Activated T-cell treated with anti-CD3 and anti-CD28 coated beads, Interleukin-2, amount 50 U/mL, for 4 hours (primary cell): Measurements from ENCODE around the gene CHRM4. TPM values are rescaled to one million over a fixed set of nuclear protein-coding genes. Genes with fewer than 3 reads are reported as not detected.
A peak's percentile ranks its signal among the peaks of the same experiment; 100 is the strongest.

Experiments used
- ATAC-seq, 2 donors: fragments of 200-7000 bp; cut with Tn5 transposase; one replicate each; pipeline ENCODE4 v1.10.0; 2021
- DNase-seq: peaks from one replicate; pipeline ENCODE4 v3.0.0-alpha.2; 2020
- H3K27me3 Mint-ChIP-seq: one replicate; pipeline ENCODE4 v1.8.0; 2021; ENCODE audit warnings: low read depth, mixed read lengths
- H3K36me3 Mint-ChIP-seq: one replicate; pipeline ENCODE4 v1.8.0; 2022; ENCODE audit warnings: mixed read lengths; ENCODE audit not compliant: insufficient read depth
- H3K4me1 Mint-ChIP-seq: one replicate; pipeline ENCODE4 v1.8.0; 2021; ENCODE audit warnings: low read depth, mixed read lengths
- H3K4me3 Mint-ChIP-seq: one replicate; pipeline ENCODE4 v1.8.0; 2021; ENCODE audit warnings: mild to moderate bottlenecking, moderate library complexity, mixed read lengths
- H3K9me3 Mint-ChIP-seq: one replicate; pipeline ENCODE4 v1.8.0; 2021; ENCODE audit warnings: mixed read lengths
- total RNA-seq, 3 donors: library from RNA; stranded (reverse); gene quantifications; one replicate each; pipeline ENCODE4 v1.2.1, GENCODE V29; 2021

Gene CHRM4
- total RNA-seq, 3 donors from 2014 or later, result 0.13 to 0.52 (median 0.25) TPM

DNA sequence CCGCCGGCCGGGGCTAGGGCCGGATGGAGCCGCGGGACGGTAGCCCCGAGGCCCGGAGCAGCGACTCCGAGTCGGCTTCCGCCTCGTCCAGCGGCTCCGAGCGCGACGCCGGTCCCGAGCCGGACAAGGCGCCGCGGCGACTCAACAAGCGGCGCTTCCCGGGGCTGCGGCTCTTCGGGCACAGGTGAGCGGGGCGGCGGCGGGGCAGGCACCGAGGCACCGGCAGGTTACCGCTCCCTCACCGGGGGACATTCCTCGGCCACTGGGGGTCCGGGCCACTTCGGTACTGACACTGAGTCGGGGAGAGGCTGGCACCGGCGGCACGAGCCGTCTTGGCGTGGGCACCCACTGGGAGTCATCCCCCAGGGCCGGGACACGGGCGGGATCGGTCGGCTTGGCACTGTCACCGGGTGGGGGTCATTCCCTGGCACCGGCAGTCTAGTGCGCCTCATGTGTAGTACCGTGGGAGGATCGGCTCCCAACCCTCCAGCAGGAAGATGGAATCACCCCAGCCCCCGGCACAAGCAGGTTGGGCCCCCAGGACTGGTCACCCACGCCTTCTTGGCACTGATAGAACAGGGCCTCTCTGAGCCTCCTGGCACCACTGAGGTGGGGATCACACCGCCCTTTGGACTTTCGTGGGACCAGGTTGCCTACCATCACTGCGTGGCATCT, 43.8 kb downstream of the CHRM4 start:
- H3K4me3 Mint-ChIP-seq, result peak overlapping the region; percentile 92
- no peak for DNase-seq

DNA sequence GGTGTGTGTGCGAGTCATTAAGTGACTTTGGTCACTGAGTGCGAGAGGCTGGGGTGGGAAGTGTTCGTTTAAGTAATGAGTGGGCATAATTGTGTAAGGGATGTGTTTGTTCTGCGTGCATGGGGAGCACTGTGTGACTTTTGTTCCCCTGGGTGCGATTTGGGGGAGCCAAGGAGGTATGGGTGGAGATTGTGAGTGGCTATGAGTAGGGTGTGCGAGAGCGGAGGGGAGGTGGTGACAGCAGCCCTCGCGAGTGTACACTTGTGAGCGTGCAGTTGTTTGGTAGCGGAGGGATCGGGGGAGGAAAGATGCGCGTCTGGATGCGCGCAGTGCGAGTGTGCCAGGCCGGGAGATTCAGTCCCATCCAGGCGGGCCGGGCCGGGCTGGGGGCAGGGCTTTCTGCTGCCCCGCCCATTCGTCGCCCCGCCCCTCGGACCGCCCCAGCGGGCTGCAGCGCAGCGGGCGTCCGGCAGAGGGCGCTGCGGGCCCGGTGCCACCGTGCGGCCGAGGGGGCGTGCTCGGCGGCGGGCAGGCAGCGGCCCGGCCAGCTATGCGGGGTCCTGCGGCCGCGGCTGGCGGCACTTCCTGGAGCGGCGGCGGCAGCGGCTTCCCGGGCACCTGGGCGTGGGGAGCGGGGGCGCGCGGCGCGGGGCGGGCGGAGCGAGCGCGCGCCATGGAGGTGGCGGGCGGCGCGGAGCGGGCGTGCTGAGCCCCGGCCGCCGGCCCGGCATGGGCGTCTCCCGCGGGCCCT, 44.5 kb downstream of the CHRM4 start, which contains the start of gene DGKZ:
Gene DGKZ, plus strand, starts transcription at position 578 of the 751 bp plus-strand sequence. CDS start 197 bp downstream, outside the sequence.
- ATAC-seq, result peak; percentile 72
- H3K4me1 Mint-ChIP-seq, result peaks cover 84% of the 10 kb centered on the region

More for the DNA sequence above, 43.8 kb downstream of the CHRM4 start:
- Mint-ChIP-seq H3K4me1 (peaks cover 82% of the 10 kb centered on the region), H3K27me3 (no peaks in the 10 kb centered on the region), H3K9me3 (no peaks in the 10 kb centered on the region), H3K36me3 (no peaks in the 10 kb centered on the region)
- ATAC-seq, result peak; percentile 1

DNA sequence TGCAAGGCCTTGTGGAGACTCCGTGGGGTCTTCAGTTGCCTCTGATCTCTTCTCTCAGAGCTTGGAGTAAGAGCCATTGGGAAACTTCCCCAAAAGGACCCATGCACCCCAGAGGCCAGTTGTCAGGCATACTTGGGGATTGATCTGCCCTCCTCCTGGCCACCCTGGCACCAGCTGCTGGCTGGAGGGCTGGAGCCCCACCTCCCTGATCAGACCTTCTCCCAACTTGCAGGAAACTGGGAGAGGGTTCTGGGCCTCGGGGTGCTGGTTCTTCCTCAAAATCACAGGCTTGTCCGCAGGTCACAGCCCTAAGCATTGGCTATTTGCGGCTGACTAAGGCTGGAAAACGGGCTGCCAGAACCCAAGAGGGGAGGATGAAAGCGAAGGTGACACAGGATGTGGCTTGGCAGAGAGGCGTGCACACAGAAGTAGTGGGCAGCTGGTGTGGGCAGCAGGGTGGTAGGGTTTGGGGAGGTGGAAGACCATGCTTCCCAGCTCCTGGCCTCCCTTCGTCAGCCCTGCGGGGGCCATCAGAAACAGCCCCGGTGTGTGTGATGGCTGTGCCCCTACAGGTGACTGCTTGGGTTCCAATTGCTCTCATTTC, 45.6 kb downstream of the CHRM4 start:
- Mint-ChIP-seq H3K4me1 (peaks cover 84% of the 10 kb centered on the region), H3K27me3 (no peaks in the 10 kb centered on the region), H3K9me3 (no peaks in the 10 kb centered on the region), H3K4me3 (peak overlapping the region; percentile 84), H3K36me3 (no peaks in the 10 kb centered on the region)
- DNase-seq (no peak), ATAC-seq (no peak)

More for the DNA sequence above, 44.5 kb downstream of the CHRM4 start, which contains the start of gene DGKZ:
- H3K9me3 Mint-ChIP-seq, result no peaks in the 10 kb centered on the region
- H3K4me3 Mint-ChIP-seq, result peak within 1 kb of the TSS; percentile 92
- no peaks in the 10 kb centered on the region for H3K36me3 Mint-ChIP-seq
- DNase-seq, result peak; percentile 84
- H3K27me3 Mint-ChIP-seq, result no peaks in the 10 kb centered on the region

DNA sequence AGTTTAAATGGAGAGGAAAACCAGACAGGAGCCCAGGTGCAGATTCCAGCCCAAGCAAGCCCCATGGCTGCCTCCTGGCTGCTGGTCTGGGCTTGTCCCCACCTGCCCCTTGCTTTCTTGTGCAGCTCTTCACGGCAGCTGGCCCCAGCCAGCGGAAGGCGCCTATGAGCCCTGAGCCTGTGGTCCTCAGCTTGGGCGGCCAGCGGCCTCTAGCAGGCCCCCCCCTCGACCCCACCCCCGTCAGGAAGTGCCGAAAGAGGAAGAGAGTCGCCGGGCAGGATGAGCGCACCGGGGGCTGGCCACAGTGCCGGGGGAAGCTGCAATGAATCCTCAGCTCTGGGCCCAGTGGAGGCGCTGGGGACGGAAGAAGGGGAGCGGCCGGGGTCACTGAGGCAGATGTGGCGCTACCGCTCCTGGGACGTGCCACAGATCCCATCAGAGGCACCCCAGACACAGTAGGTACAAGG, 46.4 kb downstream of the CHRM4 start:
- Mint-ChIP-seq H3K27me3 (no peaks in the 10 kb centered on the region), H3K4me3 (peak overlapping the region; percentile 84), H3K4me1 (peaks cover 77% of the 10 kb centered on the region), H3K36me3 (no peaks in the 10 kb centered on the region), H3K9me3 (no peaks in the 10 kb centered on the region)
- no peak for ATAC-seq
- no peak for DNase-seq

DNA sequence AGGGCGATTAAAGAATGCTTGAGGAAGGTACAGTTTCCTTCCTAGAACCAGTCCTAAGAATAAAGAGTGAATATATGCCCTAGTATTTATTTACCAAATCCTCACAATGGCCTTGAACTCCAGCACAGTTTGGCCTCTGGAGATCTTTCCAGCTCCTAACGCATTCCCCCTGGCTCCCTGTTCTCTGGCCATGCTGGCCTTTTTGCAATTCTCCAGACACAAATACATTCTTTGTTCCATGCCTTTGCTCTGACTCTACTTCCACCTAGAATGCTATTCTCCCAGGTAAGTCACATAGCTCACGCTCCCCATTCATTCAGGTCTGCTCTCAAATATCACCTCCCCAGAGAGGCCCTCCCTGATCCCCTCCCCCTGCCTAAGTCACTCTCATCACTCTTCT, 48.1 kb downstream of the CHRM4 start:
- H3K4me3 Mint-ChIP-seq, result no peak overlapping the region
- DNase-seq, result no peak
- H3K36me3 Mint-ChIP-seq, result no peaks in the 10 kb centered on the region
- H3K27me3 Mint-ChIP-seq, result no peaks in the 10 kb centered on the region
- peaks cover 75% of the 10 kb centered on the region for H3K4me1 Mint-ChIP-seq
- H3K9me3 Mint-ChIP-seq, result no peaks in the 10 kb centered on the region
- no peak for ATAC-seq

DNA sequence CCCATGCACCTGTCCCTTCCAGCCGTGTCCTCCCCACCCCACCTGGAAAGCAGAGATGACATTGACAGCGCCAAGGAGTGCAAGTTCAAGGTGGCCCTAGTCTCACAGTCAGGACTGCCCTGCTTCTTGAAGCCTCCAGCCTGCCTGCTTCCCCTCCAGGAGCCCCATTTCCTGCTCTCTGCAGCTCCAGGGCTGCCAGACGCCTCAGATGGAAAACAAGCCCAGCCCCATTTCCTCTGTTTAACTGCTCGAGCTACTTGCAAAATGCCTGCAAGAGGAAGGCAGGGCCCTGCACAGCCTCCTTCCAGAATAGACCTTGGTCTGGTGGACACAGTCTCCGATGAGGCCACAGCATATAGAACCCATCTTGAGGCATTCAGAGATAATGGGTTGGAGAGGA, 49.3 kb downstream of the CHRM4 start:
- peaks cover 80% of the 10 kb centered on the region for H3K4me1 Mint-ChIP-seq
- no peak for ATAC-seq
- no peaks in the 10 kb centered on the region for H3K9me3 Mint-ChIP-seq
- DNase-seq, result no peak
- no peak overlapping the region for H3K4me3 Mint-ChIP-seq
- H3K36me3 Mint-ChIP-seq, result no peaks in the 10 kb centered on the region
- no peaks in the 10 kb centered on the region for H3K27me3 Mint-ChIP-seq

DNA sequence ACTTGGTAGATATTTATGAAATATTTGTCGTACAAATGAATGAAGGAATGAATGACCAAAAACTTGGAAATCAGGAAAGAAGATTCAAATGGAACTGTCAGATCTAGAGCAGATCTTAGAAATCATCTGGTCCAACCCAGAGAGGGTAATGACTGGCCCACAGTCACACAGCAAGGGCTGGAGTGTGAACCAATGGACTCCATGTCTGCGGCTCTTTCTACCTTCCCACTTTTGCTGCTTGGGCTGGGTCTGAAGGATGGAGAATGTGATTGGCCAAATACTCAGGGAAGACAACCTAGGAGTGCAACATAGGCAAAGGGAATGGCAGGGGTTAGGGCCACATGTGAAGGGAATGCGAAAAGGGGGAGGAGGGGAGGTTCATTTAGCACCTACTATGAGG, 50.1 kb downstream of the CHRM4 start:
- no peak for ATAC-seq
- H3K27me3 Mint-ChIP-seq, result no peaks in the 10 kb centered on the region
- H3K4me1 Mint-ChIP-seq, result peaks cover 76% of the 10 kb centered on the region
- no peak overlapping the region for H3K4me3 Mint-ChIP-seq
- DNase-seq, result no peak
- no peaks in the 10 kb centered on the region for H3K9me3 Mint-ChIP-seq
- no peaks in the 10 kb centered on the region for H3K36me3 Mint-ChIP-seq

DNA sequence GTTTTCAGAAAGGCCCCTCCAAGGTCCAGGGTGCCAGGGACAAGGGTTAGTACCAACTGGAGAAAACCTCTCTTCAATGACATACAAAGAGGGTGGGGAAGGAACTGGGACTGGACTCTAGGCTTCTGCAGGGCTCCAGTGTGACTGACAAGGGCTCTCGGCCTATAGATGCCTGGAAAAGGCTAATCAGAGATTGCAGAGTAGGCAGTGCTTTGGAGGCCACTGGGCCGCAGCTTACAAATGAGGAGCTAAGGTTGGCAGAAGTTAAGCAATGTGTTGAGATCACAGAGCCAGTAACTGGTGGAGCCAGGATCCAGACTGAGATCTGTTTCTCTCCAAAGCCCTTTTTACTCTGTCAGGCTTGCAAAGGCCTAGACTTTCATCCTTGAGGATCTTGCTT, 51.8 kb downstream of the CHRM4 start:
- Mint-ChIP-seq H3K27me3 (no peaks in the 10 kb centered on the region), H3K4me3 (no peak overlapping the region), H3K9me3 (no peaks in the 10 kb centered on the region), H3K4me1 (peaks cover 72% of the 10 kb centered on the region), H3K36me3 (no peaks in the 10 kb centered on the region)
- no peak for DNase-seq
- no peak for ATAC-seq

DNA sequence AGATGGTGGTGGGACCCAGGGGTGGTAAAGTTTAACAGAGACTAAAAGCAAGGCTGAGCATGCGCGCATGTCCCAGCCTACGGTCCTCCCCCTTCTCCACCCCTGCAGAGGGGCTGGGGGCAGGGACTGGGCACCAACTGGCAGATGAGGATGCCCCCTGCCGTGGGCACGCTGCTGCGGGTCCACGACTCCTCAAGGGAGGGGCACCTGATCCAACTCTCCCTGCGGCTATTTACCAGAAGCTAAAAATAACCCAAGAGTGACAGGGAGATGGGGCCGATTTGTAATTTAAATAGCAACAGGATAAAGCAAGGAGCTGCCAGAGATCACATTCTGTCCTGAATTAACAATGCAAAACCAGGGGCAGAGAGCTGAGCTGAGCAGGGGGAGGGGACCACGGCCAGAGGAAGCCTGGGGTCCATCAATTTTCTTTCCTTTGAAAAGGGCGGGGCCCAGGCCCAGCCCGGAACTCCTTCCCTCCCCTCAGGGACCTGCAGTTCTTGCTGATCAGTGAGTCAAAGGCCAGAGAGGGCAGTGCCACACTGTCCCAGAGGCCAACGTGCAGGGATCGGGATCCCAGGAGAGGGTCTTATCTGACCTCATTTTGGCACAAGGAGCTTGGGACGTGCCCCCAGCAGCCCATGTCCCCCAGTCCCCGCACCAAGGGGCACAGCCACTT, 52.4 kb downstream of the CHRM4 start:
- H3K4me1 Mint-ChIP-seq, result peaks cover 72% of the 10 kb centered on the region
- DNase-seq (no peak), ATAC-seq (no peak)
- H3K27me3 Mint-ChIP-seq, result no peaks in the 10 kb centered on the region
- H3K9me3 Mint-ChIP-seq, result no peaks in the 10 kb centered on the region
- no peak overlapping the region for H3K4me3 Mint-ChIP-seq
- no peaks in the 10 kb centered on the region for H3K36me3 Mint-ChIP-seq

DNA sequence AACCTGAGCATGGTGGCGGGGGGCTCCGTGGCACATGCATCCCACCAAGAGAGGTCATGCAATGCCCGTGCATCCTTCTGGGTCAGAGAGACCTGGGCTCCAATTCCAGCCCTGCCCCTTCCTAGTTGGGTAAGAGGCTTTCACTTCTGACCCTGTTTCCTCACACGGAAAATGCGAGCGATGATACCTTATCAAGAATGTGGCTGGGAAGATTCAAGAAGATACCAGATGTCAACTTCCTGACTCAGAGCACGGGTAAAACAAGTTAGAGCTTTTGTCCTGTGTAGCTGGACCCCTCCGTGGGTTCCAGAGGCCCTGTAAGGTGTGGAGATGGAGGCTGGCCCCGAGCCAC, 53.0 kb downstream of the CHRM4 start:
- DNase-seq, result no peak
- no peak for ATAC-seq
- no peaks in the 10 kb centered on the region for H3K9me3 Mint-ChIP-seq
- no peak overlapping the region for H3K4me3 Mint-ChIP-seq
- H3K4me1 Mint-ChIP-seq, result peaks cover 72% of the 10 kb centered on the region
- no peaks in the 10 kb centered on the region for H3K36me3 Mint-ChIP-seq
- no peaks in the 10 kb centered on the region for H3K27me3 Mint-ChIP-seq

DNA sequence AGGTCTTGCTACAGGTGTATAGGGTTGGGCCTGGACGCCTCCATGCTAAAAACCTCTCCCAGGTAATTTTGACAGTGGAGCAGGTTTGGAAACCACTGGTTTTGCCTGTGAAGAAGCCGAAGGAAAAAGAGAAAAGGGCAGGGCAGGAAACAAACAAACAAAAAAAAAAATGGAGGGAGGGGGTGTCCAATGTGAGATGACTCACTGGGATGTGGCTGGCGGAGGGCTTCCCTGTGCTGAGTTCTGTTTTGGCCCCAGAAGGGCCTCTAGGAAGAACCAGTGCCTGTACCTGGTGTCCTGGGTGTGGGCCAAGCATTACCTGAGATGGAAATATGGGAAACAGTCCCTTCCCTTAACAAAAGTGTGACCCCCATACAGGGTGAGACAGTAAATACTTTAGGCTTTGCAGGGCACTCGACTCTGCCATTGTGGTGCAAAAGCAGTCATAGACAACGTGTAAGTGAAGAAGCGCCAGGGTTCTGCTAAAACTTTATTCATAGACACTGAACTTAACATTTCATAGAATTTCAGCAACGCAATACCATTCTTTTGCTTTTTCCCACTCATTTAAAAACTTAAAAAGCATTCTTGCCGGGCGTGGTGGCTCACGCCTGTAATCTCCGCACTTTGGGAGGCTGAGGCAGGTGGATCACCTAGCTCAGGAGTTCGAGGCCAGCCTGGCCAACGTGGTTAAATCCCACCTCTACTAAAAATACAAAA, 53.8 kb downstream of the CHRM4 start:
- Mint-ChIP-seq H3K4me1 (peaks cover 68% of the 10 kb centered on the region), H3K27me3 (peaks cover 1% of the 10 kb centered on the region), H3K36me3 (no peaks in the 10 kb centered on the region), H3K4me3 (no peak overlapping the region), H3K9me3 (no peaks in the 10 kb centered on the region)
- ATAC-seq, result no peak
- no peak for DNase-seq

DNA sequence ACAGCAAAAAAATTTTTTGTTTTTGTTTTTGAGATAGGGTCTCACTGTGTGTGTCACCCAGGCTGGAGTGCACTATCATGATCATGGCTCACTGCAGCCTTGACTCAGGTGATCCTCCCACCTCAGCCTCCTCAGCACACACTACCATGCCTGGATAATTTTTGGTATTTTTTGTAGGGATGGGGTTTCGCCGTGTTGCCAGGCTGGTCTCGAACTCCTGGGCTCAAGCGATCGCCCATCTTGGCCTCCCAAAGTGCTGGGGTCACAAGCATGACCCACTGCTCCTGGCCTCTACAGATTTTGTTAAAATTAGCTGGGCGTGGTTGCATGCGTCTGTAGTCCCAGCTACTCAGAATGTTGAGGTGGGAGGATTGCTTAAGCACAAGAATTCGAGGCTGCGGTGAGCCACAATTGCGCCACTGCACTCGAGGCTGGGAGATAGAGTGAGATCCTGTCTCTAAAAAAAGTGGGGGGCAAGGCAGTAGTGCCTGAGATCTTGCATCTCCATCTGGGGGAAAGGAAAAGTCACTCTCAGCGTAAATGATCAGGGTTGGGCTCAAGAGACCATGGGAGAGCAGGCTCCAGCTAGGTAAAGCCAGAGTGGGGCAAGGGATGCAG, 54.9 kb downstream of the CHRM4 start:
- ATAC-seq, result no peak
- Mint-ChIP-seq H3K4me1 (peaks cover 66% of the 10 kb centered on the region), H3K27me3 (peaks cover 1% of the 10 kb centered on the region), H3K4me3 (no peak overlapping the region), H3K9me3 (no peaks in the 10 kb centered on the region), H3K36me3 (no peaks in the 10 kb centered on the region)
- no peak for DNase-seq

DNA sequence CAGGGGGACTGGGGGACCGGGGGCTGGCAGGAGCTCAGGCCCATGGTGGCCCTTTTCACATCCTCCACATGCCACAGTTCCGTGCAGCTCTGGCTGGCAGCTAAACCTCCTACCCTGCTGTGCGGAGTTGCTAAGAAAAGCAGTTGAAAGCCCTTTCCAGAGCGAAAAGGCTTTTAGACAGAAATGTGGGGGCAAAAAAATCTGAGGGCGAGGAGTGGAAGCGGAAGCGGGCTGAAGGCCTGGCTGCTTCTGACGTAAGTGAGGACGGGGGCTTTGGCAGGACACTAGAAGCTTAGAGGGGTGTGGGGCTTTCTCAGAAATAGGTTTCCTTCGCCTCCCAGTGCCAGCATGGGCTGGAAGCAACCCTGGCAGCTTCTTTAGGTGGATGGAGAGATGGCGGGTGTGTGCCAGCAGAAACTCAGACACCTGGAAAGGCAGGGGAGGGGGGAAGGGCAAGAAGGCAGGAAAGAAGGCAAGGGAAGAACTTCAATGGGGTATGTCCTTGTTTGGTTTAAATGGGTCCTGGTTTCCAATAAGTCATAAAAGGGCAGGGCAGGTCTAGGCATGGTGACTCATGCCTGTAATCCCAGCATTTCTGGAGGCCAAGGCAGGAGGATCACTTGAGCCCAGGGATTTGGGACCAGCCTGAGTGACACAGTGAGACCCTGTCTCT, 55.5 kb downstream of the CHRM4 start:
- Mint-ChIP-seq H3K4me1 (peaks cover 66% of the 10 kb centered on the region), H3K36me3 (no peaks in the 10 kb centered on the region), H3K27me3 (peaks cover 3% of the 10 kb centered on the region), H3K4me3 (no peak overlapping the region), H3K9me3 (no peaks in the 10 kb centered on the region)
- no peak for DNase-seq
- no peak for ATAC-seq
